Small intestine (tissue), 7 donors: ENCODE results near the gene PTRH1. TPM values are rescaled to one million over a fixed set of nuclear protein-coding genes. Genes with fewer than 3 reads are reported as not detected.

Experiments
- DNase-seq, 2 donors: peaks; one replicate each; pipeline versions ENCODE4 v3.0.0 to v3.0.0-alpha.2; 2013
- FAIRE-seq: peaks from 2 replicates; lab custom pipeline; 2012; peaks lifted over from hg19 to GRCh38; lab: Jason Lieb, UNC
- H3K27ac ChIP-seq, 3 donors: one replicate each; pipeline ENCODE4 v1.5.1; 2013; ENCODE audit warnings: low read length in 2 of 3, mild to moderate bottlenecking in 2 of 3, control low read depth in 1 of 3, inconsistent platforms in 1 of 3, low read depth in 1 of 3, moderate library complexity in 1 of 3
- H3K27me3 ChIP-seq, 3 donors: one replicate each; pipeline ENCODE4 v1.6.1; 2013; ENCODE audit warnings: low read length in 3 of 3, inconsistent platforms in 1 of 3; ENCODE audit not compliant: control insufficient read depth in 3 of 3, insufficient read depth in 3 of 3
- H3K36me3 ChIP-seq, 3 donors: one replicate each; pipeline ENCODE4 v1.6.1; 2013; ENCODE audit warnings: low read length in 3 of 3, inconsistent platforms in 1 of 3, low read depth in 1 of 3, mild to moderate bottlenecking in 1 of 3, moderate library complexity in 1 of 3; ENCODE audit not compliant: control insufficient read depth in 3 of 3, insufficient read depth in 2 of 3
- H3K4me1 ChIP-seq, 3 donors: one replicate each; pipeline ENCODE4 v1.6.1; 2013; ENCODE audit warnings: low read length in 2 of 3, inconsistent platforms in 1 of 3, low read depth in 1 of 3, mild to moderate bottlenecking in 1 of 3, moderate library complexity in 1 of 3; ENCODE audit not compliant: control insufficient read depth in 3 of 3, insufficient read depth in 2 of 3
- H3K4me3 ChIP-seq, 3 donors: one replicate each; pipeline ENCODE4 v1.5.1; 2013; ENCODE audit warnings: low read length in 3 of 3, control low read depth in 1 of 3, inconsistent platforms in 1 of 3, low read depth in 1 of 3, mild to moderate bottlenecking in 1 of 3, moderate library complexity in 1 of 3
- H3K9me3 ChIP-seq, 2 donors: one replicate each; pipeline ENCODE4 v1.6.1; 2013; ENCODE audit warnings: low read depth in 1 of 2, low read length in 1 of 2; ENCODE audit not compliant: control insufficient read depth in 2 of 2, insufficient read depth in 1 of 2
- WGBS, 3 donors: extraction: QIAGEN DNeasy Blood & Tissue Kit; methylation state at CpG; one replicate each; pipeline ENCODE4 v1.1.7; 2013; 5-methylcytosine and 5-hydroxymethylcytosine counted together
- polyA plus RNA-seq, 4 donors: library from polyadenylated mRNA; stranded (reverse) in 3 of 4; unstranded in 1 of 4; fragments of 200-250 nt in 3 of 4; fragments of 120-200 nt in 1 of 4; gene quantifications; one replicate each; pipeline versions ENCODE4 v1.2.1 to v1.2.3, GENCODE V29; 2013
- donor health status: healthy with polysubstance abuse.
- donor health status: control.
- donor health status: control.
- donor health status: Bipolar disorder and iron deficiency.
- donor health status: healthy.

Gene PTRH1
- polyA plus RNA-seq, 4 donors = 3.4 to 16.8 (median 10.9) TPM

- H3K27ac ChIP-seq = no peak overlapping the region
- WGBS, 3 donors = 66 to 84% (median 67%) methylated on average over 9 of the region's 9 CpGs
- no peak for DNase-seq
- H3K4me1 ChIP-seq = peaks cover 0 to 8% (median 0%) of the 10 kb centered on the region in 3 donors
- H3K36me3 ChIP-seq = peaks cover 0 to 12% (median 0%) of the 10 kb centered on the region in 3 donors
- H3K9me3 ChIP-seq = no peaks in the 10 kb centered on the region
- FAIRE-seq = no peak
- H3K27me3 ChIP-seq = no peaks in the 10 kb centered on the region
- no peak overlapping the region for H3K4me3 ChIP-seq
Observed at GRCh38 chr9:127711226-127711701, 4.2 kb downstream of the PTRH1 start.

- H3K4me3 ChIP-seq = no peak overlapping the region
- H3K36me3 ChIP-seq = peaks cover 0 to 12% (median 0%) of the 10 kb centered on the region in 3 donors
- peaks cover 0 to 4% (median 0%) of the 10 kb centered on the region in 3 donors for H3K4me1 ChIP-seq
- DNase-seq = no peak
- no peaks in the 10 kb centered on the region for H3K27me3 ChIP-seq
- no peak overlapping the region for H3K27ac ChIP-seq
- no peak for FAIRE-seq
- no peaks in the 10 kb centered on the region for H3K9me3 ChIP-seq
- WGBS, 3 donors = 92 to 94% (median 94%) methylated on average over 10 of the region's 10 CpGs
Observed at GRCh38 chr9:127710204-127710783, 5.2 kb downstream of the PTRH1 start.

DNA sequence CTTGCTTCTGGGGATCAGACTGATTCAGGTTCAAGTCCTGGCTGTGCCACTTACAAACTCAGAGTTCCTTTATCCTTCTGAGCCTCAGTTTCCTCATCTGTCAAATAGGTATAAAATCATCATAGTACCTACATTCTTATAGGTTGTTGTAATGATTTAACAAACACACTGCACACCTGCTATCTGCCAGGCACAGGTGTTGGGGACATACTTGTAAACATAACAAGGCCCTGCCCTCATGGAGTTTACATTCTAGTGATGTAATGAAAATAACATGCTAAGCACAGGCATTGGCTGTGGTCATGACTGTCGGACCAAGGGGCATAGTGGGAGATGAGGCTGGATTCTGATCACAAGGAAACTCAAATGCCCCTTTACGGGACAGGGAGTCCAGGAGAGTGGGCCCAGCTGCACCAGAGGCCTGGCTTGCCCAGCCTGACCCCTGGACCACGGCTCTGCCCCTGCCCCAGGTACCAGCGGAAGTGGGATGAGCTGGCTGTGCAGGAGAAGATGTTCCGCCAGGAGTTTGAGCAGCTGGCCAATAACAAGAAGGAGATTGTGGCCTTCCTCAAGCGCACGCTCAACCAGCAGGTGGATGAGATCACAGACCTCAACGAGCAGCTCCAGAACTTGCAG, 6.4 kb downstream of the PTRH1 start:
- Histone ChIP-seq H3K9me3 (no peaks in the 10 kb centered on the region), H3K27me3 (no peaks in the 10 kb centered on the region), H3K4me1 (no peaks in the 10 kb centered on the region), H3K36me3 (peaks cover 0 to 12% (median 0%) of the 10 kb centered on the region in 3 donors), H3K27ac (no peak overlapping the region), H3K4me3 (no peak overlapping the region)
- FAIRE-seq = no peak
- no peak for DNase-seq
- 85 to 91% (median 91%) methylated on average over 8 of the region's 8 CpGs for WGBS, 3 donors

DNA sequence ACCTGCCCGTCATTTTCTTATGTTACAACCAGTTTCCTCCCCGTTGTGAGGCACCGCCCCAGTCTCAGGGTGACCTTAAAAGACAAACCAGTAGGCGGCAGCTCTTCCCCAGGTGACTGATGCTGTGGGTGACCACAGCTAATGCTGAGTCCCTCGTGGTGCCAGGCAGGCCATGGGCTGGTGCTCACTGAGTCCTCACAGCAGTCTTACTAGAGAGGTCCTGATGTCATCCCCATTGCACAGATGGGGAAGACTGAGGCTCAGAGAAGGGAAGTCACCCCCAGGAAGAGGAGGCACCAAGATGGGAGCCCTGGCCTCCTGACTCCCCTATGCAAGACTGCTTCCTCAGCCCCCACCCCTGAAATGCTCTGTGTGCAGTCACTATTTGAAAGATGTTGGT, 7.7 kb downstream of the PTRH1 start:
- H3K4me1 ChIP-seq = no peaks in the 10 kb centered on the region
- H3K4me3 ChIP-seq = no peak overlapping the region
- no peak overlapping the region for H3K27ac ChIP-seq
- peaks cover 0 to 9% (median 0%) of the 10 kb centered on the region in 3 donors for H3K36me3 ChIP-seq
- DNase-seq (peak in 1 of 2 donors; percentile 16), FAIRE-seq (no peak)
- no peaks in the 10 kb centered on the region for H3K27me3 ChIP-seq
- H3K9me3 ChIP-seq = no peaks in the 10 kb centered on the region
- WGBS, 3 donors = 15 to 39% (median 28%) methylated on average over 5 of the region's 5 CpGs

- 61 to 69% (median 66%) methylated on average over 10 to 11 of the region's 11 CpGs for WGBS, 3 donors
- Histone ChIP-seq H3K9me3 (no peaks in the 10 kb centered on the region), H3K4me3 (no peak within 1 kb of the TSS), H3K27ac (no peak within 1 kb of the TSS), H3K36me3 (peaks cover 0 to 5% (median 0%) of the 10 kb centered on the region in 3 donors), H3K4me1 (no peaks in the 10 kb centered on the region), H3K27me3 (no peaks in the 10 kb centered on the region)
- DNase-seq (peak; percentile 25 to 40), FAIRE-seq (no peak)
Observed at GRCh38 chr9:127706836-127707241, 8.6 kb downstream of the PTRH1 start, which contains the start of gene CFAP157. Gene CFAP157 (plus strand): TSS chr9:127706988. CDS start chr9:127707032, 44 bp downstream.

DNA sequence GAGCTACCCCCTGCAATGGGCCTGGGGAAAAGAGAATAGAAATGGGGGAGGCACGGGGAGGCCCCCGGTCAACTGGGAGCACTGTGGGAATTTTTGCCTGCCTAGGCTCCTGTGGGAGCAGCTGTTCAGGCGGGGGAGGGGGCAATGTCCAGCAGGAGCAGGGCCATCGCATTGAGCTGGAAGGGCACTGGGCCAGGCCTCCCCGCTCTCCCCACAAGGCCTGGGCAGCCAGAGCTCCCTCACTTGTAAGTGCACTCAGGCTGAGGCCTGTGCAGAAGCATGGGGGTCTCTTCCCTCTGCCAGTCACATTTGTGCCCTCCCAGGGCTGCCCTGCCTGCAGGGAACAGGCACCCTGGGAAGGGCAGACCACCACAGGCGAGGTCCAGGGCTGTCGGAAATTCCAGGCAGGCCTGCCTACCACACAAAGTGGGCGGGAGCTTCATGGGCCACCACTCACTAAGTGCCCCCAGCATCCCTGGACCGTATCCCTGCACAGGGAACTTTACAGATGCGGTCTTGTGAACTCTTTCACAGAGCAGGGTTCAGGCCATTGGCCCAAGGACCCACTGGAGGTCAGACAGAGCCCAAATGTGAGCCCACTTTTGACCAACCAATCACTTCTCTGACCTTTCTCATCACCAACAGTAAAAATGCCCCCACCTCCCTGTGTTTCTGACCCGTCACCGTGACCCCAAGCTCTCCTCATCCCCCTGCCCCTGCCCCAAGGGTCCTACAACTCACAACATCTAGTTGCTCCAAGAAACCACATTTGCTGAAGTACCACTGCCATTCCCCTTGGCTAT, 9.7 kb downstream of the PTRH1 start:
- 80 to 84% (median 84%) methylated on average over 11 to 12 of the region's 12 CpGs for WGBS, 3 donors

DNA sequence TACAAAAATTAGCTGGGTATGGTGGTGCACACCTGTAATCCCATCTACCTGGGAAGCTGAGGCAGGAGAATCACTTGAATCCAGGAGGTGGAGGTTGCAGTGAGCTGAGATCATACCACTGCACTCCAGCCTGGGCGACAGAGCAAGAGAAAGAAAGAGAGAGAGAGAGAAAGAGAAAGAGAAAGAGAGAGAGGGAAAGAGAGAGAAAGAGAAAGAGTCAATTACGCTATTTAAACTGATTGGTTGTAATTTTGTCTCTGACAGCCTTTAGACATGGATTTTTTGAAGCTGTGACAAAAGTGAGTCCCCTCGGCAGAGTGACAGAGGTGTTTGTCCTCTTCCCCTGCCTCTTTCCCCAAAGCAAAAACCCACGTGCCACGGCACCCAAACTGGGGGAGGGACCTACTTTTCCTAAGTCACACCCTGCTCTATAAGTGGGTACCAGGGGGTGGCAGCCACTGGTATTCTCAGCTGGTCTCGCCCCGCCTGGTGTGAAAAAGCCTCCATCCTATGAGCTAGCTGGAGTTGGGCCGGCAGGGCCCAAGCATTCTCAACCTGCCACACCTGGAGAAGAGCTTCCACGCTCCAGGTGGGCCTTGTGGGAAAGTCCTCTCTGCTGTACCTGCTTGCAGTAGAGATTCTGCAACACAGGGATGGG, 12.0 kb downstream of the PTRH1 start:
- H3K4me3 ChIP-seq = no peak overlapping the region
- no peak overlapping the region for H3K27ac ChIP-seq
- FAIRE-seq = no peak
- H3K4me1 ChIP-seq = peaks cover 0 to 3% (median 0%) of the 10 kb centered on the region in 3 donors
- H3K27me3 ChIP-seq = no peaks in the 10 kb centered on the region
- H3K9me3 ChIP-seq = no peaks in the 10 kb centered on the region
- WGBS, 3 donors = 68 to 77% (median 75%) methylated on average over 9 of the region's 9 CpGs
- H3K36me3 ChIP-seq = no peaks in the 10 kb centered on the region
- DNase-seq = no peak

More for the DNA sequence above, 9.7 kb downstream of the PTRH1 start:
- DNase-seq (no peak), FAIRE-seq (no peak)
- no peaks in the 10 kb centered on the region for H3K9me3 ChIP-seq
- H3K36me3 ChIP-seq = peaks cover 0 to 2% (median 0%) of the 10 kb centered on the region in 3 donors
- no peaks in the 10 kb centered on the region for H3K4me1 ChIP-seq
- no peak overlapping the region for H3K27ac ChIP-seq
- no peaks in the 10 kb centered on the region for H3K27me3 ChIP-seq
- H3K4me3 ChIP-seq = no peak overlapping the region
